ENCODE data around the gene ATP8B2.
A peak's percentile ranks its signal among the peaks of the same experiment; 100 is the strongest.

ATP8B2 gene

DNA sequence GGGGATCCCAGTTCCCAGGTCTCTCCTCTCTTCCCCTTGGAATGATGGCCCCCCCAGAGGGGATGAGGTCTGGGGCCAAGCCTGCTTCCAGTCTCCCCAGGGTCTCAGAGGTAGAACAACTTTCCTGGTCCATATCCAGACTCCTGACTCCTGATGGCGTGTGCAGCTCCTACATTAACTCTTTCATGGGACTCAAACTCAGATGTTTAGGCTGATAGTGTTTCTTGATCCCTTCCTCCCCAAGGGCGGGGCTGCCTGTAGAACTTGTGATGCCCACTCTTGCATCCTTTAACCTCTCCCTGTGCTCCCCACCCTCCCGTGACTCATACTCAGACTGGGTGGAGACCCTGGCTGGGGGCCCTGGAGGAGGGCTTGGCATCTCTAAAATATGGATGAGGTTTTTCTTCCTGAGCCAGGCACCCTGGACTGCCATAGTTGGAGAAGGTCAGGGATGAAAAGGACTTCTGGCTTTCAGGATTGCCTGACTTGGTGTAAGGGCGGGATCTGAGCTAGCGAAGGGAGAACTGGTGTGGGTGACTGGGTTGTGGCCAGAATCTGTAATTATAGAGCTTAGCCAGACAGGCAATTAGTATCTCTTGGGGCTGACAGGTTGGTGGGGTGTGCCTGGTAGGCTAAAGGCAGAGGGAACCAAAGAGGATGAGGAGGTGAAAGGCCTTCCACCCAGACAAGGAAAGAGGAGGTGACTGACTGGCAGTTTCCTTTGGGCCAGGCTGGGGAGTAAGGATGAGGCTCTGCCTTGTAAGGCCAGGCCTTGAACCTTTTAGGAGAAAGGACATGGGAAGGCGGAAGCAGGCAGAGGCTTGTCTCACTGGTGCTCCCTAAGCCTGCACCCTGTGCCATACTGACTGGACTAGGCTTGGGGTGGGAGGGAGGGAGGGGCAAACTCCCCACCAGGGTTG, 1.5 kb downstream of the ATP8B2 start:
- H3K4me1 ChIP-seq (ENCODE audit: insufficient read depth, low read length), result peaks cover 31% of the 10 kb centered on the region
- peak overlapping the region in 1 of 2 donors; percentile 71 for H3K4me3 ChIP-seq (ENCODE audit: low read depth in 1 of 2, low read length in 2 of 2)
- H3K9me3 ChIP-seq (ENCODE audit: low read length), result no peaks in the 10 kb centered on the region
- H3K27ac ChIP-seq (ENCODE audit: low read depth, low read length), result peak overlapping the region; percentile 81
- peaks cover 15% of the 10 kb centered on the region for H3K36me3 ChIP-seq (ENCODE audit: insufficient read depth, low read length)
- H3K27me3 ChIP-seq (ENCODE audit: control insufficient read depth in 1 of 2, insufficient read depth in 2 of 2, low read length in 2 of 2), result no peaks in the 10 kb centered on the region
- peak overlapping the region; percentile 58 for H3K9ac ChIP-seq (ENCODE audit: low read length)

DNA sequence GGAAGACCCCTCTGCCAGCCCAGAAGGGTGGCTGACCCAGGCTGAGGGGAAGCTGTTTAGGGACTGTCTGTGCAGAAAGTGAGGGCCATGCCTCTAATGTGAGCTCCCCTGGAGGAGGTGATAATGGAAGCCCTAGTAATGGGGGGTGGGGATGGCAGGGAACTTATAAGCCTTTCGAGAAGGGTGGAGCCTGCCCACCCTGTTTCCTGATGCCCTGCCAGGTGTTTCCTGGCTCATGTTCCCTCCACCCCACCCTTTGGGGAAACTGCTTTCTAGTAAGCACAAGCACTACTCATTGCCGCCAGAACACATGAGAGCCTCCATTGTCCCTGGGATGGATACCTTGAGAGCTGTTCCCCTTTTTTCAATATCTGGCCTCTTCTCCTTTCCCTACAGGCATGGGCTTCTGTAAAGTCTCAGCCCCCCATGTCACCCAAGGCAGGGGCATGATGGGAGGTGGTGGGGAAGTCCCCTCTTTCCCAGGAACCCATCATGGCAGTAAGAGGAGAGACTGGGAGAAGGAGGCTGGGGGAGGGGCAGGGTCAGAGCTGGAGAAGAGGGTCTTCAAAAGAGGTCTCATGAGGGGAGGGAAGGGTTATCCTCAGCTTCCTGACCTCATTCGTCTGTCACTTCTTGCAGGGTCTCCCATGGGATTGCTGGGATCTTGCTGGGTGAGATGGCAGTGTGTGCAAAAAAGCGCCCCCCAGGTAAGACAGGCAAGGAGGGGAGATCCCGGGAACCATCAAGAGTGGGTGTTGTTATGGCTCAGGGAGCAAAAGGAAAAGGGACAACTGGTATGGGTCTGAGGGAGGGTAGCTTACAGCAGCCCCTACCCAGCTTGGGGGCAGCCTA, 2.4 kb downstream of the ATP8B2 start:
- peak overlapping the region; percentile 55 for H3K27ac ChIP-seq (ENCODE audit: low read depth, low read length)
- peak overlapping the region in 1 of 2 donors; percentile 64 for H3K4me3 ChIP-seq (ENCODE audit: low read depth in 1 of 2, low read length in 2 of 2)
- H3K9ac ChIP-seq (ENCODE audit: low read length), result no peak overlapping the region
- peaks cover 31% of the 10 kb centered on the region for H3K4me1 ChIP-seq (ENCODE audit: insufficient read depth, low read length)
- H3K36me3 ChIP-seq (ENCODE audit: insufficient read depth, low read length), result peaks cover 22% of the 10 kb centered on the region
- no peaks in the 10 kb centered on the region for H3K9me3 ChIP-seq (ENCODE audit: low read length)
- H3K27me3 ChIP-seq (ENCODE audit: control insufficient read depth in 1 of 2, insufficient read depth in 2 of 2, low read length in 2 of 2), result no peaks in the 10 kb centered on the region

DNA sequence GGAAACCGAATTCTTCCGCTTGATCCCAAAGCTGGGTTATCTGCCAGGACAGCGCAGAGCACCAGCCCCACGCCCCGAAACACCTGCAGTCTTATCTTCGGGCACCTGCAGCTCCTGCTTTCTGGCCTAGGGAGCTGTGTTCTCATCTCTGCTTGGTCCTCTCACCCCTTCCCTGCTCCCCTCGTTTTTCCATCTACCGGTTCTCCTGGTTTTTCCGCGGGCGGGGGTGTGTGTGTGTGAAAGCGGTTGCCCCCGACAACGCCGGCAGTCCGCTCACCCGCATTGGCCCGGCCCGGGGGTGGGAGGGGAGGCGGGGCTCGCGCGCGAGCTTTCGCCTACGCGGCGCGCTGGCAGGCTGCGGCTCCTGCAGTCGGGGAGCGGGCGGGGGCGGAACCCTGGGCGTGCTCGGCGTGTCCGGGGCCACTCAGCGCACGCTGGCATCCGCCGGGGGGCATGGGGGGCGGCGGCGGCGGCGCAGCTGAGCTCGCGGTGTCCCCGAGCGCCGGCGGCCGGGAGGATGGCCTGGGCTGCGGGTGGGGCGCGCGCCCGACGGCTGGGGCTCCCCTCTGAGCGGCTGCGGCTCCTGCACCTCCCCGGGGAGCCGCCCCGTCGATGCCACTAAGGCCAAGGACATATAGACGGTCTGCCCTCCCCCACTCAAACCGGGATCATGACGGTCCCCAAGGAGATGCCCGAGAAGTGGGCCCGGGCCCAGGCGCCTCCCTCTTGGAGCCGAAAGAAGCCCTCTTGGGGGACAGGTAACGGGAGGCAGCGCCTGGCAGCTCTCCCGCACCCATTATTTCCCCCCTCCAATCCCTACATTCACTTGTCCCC, 3.2 kb downstream of the ATP8B2 start:
- no peak overlapping the region for H3K9ac ChIP-seq (ENCODE audit: low read length)
- no peaks in the 10 kb centered on the region for H3K9me3 ChIP-seq (ENCODE audit: low read length)
- peak overlapping the region; percentile 54 to 64 for H3K4me3 ChIP-seq (ENCODE audit: low read depth in 1 of 2, low read length in 2 of 2)
- peaks cover 23% of the 10 kb centered on the region for H3K36me3 ChIP-seq (ENCODE audit: insufficient read depth, low read length)
- no peaks in the 10 kb centered on the region for H3K27me3 ChIP-seq (ENCODE audit: control insufficient read depth in 1 of 2, insufficient read depth in 2 of 2, low read length in 2 of 2)
- H3K27ac ChIP-seq (ENCODE audit: low read depth, low read length), result peak overlapping the region; percentile 55
- H3K4me1 ChIP-seq (ENCODE audit: insufficient read depth, low read length), result peaks cover 31% of the 10 kb centered on the region

DNA sequence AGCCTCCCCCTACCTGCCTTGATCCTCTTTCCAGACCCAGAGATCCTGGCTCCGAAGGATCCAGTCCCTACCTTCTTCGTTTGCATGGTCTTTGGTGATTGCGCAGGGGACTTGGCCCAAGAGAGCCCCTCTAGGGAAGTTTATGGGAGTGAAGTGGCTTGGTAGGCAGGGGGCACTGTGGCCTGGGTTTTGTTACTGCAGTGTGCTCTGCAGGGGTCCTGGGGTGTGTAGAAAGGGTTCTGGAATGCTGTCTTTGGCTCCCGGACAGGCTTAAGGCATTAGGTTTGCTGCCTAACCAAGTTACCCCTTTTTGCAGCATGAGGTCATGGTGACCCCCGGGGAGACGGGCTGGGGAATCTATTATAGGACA, 3.8 kb downstream of the ATP8B2 start:
- Histone ChIP-seq H3K9me3 (ENCODE audit: low read length) (no peaks in the 10 kb centered on the region), H3K36me3 (ENCODE audit: insufficient read depth, low read length) (peaks cover 29% of the 10 kb centered on the region), H3K4me1 (ENCODE audit: insufficient read depth, low read length) (peaks cover 35% of the 10 kb centered on the region), H3K27me3 (ENCODE audit: control insufficient read depth in 1 of 2, insufficient read depth in 2 of 2, low read length in 2 of 2) (no peaks in the 10 kb centered on the region), H3K9ac (ENCODE audit: low read length) (no peak overlapping the region), H3K27ac (ENCODE audit: low read depth, low read length) (no peak overlapping the region), H3K4me3 (ENCODE audit: low read depth in 1 of 2, low read length in 2 of 2) (peak overlapping the region in 1 of 2 donors; percentile 64)

DNA sequence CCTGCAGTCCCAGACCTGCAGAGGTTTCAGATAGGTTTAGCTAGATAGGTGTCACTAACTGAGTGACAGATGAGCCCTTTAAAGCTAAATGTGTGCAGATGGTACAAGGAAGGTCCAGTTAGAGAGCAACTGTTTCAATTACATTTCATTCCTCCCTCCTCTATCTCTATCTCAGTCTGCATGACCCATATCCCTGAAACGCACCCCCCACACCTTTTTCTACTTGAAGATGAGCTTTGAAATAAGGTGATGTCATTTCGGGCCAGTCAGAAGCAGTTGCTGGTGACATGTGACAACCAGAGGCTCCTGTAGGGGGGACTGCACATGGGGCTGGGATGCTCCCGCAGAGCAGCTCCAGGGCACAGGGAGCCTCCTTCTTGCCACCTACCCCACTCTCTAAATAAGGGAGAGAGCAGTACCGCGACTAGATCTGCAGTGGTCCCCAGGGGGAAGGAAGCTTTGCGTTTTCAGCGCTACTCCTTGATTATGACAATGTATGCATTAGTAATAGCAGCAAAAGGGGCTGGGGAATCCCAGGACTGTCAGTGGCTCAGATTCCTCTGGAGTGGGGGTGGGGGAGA, 4.3 kb downstream of the ATP8B2 start:
- Histone ChIP-seq H3K36me3 (ENCODE audit: insufficient read depth, low read length) (peaks cover 34% of the 10 kb centered on the region), H3K27me3 (ENCODE audit: control insufficient read depth in 1 of 2, insufficient read depth in 2 of 2, low read length in 2 of 2) (no peaks in the 10 kb centered on the region), H3K9me3 (ENCODE audit: low read length) (no peaks in the 10 kb centered on the region), H3K9ac (ENCODE audit: low read length) (no peak overlapping the region), H3K27ac (ENCODE audit: low read depth, low read length) (no peak overlapping the region), H3K4me1 (ENCODE audit: insufficient read depth, low read length) (peaks cover 37% of the 10 kb centered on the region), H3K4me3 (ENCODE audit: low read depth in 1 of 2, low read length in 2 of 2) (no peak overlapping the region)

DNA sequence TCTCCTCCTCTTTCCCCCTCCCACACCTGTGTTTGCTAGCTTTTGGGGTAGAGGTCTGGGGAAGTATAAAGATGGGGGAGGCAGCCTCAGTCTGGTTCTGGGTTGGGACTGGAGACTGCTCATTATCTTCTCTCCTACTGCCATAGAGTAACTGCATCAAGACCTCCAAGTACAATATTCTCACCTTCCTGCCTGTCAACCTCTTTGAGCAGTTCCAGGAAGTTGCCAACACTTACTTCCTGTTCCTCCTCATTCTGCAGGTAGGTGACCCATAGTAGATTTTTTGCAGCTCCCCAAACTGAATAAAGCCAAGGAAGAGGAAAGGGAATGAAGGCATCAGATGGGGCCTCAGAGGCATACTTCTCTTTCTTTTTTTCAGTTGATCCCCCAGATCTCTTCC, 5.3 kb downstream of the ATP8B2 start:
- Histone ChIP-seq H3K27me3 (ENCODE audit: control insufficient read depth in 1 of 2, insufficient read depth in 2 of 2, low read length in 2 of 2) (no peaks in the 10 kb centered on the region), H3K27ac (ENCODE audit: low read depth, low read length) (no peak overlapping the region)

DNA sequence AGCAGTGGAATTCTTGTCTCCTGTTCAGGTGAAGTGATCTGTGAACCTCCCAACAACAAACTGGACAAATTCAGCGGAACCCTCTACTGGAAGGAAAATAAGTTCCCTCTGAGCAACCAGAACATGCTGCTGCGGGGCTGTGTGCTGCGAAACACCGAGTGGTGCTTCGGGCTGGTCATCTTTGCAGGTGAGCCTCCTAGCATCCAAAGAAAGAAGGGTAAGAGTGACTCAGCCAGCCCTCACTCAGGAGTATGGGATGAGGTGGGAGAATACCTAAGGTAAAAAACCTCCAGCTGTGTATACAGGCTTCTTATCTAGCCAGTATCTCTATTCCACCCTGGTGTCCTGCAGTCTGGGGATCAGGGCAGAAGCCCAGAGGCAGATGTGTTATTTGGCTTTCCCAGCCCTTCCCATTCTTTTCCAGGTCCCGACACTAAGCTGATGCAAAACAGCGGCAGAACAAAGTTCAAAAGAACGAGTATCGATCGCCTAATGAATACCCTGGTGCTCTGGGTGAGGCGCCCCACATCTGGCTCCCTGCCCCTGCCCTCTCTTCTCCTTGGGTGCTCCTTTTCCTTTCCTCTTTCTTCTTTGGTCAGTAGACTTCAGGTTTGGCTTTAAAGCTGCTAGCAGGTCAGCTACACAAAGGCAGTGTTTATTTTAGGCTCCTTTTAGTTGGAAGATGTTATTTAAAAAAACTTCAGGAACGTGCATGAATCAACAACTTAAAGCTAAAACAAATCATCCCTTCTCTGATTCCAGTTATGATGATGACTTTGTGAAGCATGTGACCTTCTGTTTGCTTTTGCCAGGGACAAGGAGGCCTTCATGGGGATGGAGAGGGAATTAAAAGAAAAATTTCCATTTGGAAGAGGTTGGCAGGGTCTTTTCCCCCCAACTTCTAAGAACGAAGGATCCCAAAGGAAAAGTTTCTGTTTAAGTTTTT, 9.0 kb downstream of the ATP8B2 start:
- no peak overlapping the region for H3K4me3 ChIP-seq (ENCODE audit: low read depth in 1 of 2, low read length in 2 of 2)
- H3K9me3 ChIP-seq (ENCODE audit: low read length), result no peaks in the 10 kb centered on the region
- H3K27me3 ChIP-seq (ENCODE audit: control insufficient read depth in 1 of 2, insufficient read depth in 2 of 2, low read length in 2 of 2), result no peaks in the 10 kb centered on the region
- H3K4me1 ChIP-seq (ENCODE audit: insufficient read depth, low read length), result peaks cover 19% of the 10 kb centered on the region
- peaks cover 60% of the 10 kb centered on the region for H3K36me3 ChIP-seq (ENCODE audit: insufficient read depth, low read length)
- H3K9ac ChIP-seq (ENCODE audit: low read length), result no peak overlapping the region
- no peak overlapping the region for H3K27ac ChIP-seq (ENCODE audit: low read depth, low read length)

More for the DNA sequence above, 5.3 kb downstream of the ATP8B2 start:
- no peak overlapping the region for H3K4me3 ChIP-seq (ENCODE audit: low read depth in 1 of 2, low read length in 2 of 2)
- H3K9ac ChIP-seq (ENCODE audit: low read length), result no peak overlapping the region
- peaks cover 46% of the 10 kb centered on the region for H3K4me1 ChIP-seq (ENCODE audit: insufficient read depth, low read length)
- peaks cover 39% of the 10 kb centered on the region for H3K36me3 ChIP-seq (ENCODE audit: insufficient read depth, low read length)
- H3K9me3 ChIP-seq (ENCODE audit: low read length), result no peaks in the 10 kb centered on the region

DNA sequence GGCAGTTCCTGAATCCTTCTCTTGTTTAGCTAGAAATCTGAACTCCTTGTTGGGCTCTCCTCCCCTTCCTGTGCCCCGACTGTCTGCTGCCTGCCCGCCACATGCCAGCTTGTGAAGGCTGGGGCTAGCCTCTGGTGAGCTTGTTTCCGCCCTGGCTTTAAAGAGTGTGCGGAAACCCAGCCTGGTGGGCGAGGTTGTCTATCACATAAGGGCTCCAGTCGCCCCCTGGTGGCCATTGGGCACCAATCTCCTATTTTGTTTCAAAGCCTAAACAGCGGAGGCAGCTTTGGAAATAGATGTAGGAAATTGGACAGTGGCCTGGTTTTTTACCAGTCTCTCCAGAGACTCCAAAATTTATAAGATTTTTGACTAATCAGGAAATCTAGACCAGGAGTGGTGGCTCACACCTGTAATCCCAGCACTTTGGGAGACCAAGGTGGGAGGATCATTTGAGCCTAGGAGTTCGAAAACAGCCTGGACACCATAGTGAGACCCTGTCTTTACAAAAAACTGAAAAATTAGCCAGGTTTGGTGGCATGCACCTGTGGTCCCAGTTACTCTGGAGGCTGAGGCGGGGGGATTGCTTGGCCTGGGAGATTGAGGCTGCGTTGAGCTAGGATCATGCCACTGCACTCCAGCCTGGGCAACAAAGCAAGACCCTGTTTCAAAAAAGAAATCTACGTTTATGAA, 9.8 kb downstream of the ATP8B2 start:
- H3K4me1 ChIP-seq (ENCODE audit: insufficient read depth, low read length), result peaks cover 18% of the 10 kb centered on the region
- peaks cover 68% of the 10 kb centered on the region for H3K36me3 ChIP-seq (ENCODE audit: insufficient read depth, low read length)
- H3K27ac ChIP-seq (ENCODE audit: low read depth, low read length), result no peak overlapping the region
- no peaks in the 10 kb centered on the region for H3K9me3 ChIP-seq (ENCODE audit: low read length)
- H3K9ac ChIP-seq (ENCODE audit: low read length), result no peak overlapping the region
- no peaks in the 10 kb centered on the region for H3K27me3 ChIP-seq (ENCODE audit: control insufficient read depth in 1 of 2, insufficient read depth in 2 of 2, low read length in 2 of 2)
- H3K4me3 ChIP-seq (ENCODE audit: low read depth in 1 of 2, low read length in 2 of 2), result no peak overlapping the region

DNA sequence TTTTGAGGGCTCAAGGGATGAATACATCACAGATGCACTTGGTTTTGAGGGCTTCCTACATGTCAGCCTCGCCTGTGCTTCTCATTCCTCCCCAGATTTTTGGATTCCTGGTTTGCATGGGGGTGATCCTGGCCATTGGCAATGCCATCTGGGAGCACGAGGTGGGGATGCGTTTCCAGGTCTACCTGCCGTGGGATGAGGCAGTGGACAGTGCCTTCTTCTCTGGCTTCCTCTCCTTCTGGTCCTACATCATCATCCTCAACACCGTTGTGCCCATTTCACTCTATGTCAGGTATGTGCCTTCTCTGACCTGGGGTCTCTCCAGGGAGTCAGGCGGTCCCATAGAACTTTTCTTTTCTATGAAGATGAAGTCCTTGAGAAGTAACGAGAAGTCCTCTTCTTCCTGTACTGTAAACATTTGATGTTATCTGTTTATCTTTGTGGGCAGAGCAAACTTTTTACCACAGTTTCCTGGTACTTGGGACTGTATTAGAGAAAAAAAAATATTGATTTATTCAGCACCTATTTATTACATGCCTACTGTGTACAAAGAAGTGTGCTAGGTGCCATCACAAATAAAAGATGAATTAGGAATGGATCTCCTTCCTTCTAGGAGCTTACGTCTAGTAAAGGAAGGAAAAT, 12.0 kb downstream of the ATP8B2 start:
- Histone ChIP-seq H3K27ac (ENCODE audit: low read depth, low read length) (no peak overlapping the region), H3K9me3 (ENCODE audit: low read length) (no peaks in the 10 kb centered on the region), H3K9ac (ENCODE audit: low read length) (no peak overlapping the region), H3K27me3 (ENCODE audit: control insufficient read depth in 1 of 2, insufficient read depth in 2 of 2, low read length in 2 of 2) (no peaks in the 10 kb centered on the region), H3K36me3 (ENCODE audit: insufficient read depth, low read length) (peaks cover 71% of the 10 kb centered on the region), H3K4me1 (ENCODE audit: insufficient read depth, low read length) (peaks cover 18% of the 10 kb centered on the region), H3K4me3 (ENCODE audit: low read depth in 1 of 2, low read length in 2 of 2) (no peak overlapping the region)

Data from muscle layer of colon (tissue), 2 donors.